Heart right ventricle (tissue), 16 donors: Measurements from ENCODE around the gene CHST13. TPM values are rescaled to one million over a fixed set of nuclear protein-coding genes. Genes with fewer than 3 reads are reported as not detected.

Source experiments
- ATAC-seq, 8 donors: fragments of 200-7000 bp; cut with Tn5 transposase; one replicate each; pipeline ENCODE4 v1.9.1; 2020; ENCODE audit warnings: mild to moderate bottlenecking in 8 of 8, moderate library complexity in 8 of 8, moderate number of reproducible peaks in 1 of 8
- DNase-seq, 2 donors: peaks; one replicate each; pipeline ENCODE4 v3.0.0-alpha.2; 2020
- H3K27ac ChIP-seq, 10 donors: fragments of 200-600 bp; sonication (generic) in 2 of 10; one replicate each; pipeline versions ENCODE4 v1.5.0 to v1.8.0; 2020 to 2022; ENCODE audit warnings: mild to moderate bottlenecking in 3 of 10
- H3K27me3 ChIP-seq, 7 donors: fragments of 200-600 bp; one replicate each; pipeline ENCODE4 v1.8.0; 2021 to 2022; ENCODE audit warnings: mild to moderate bottlenecking in 2 of 7
- H3K36me3 ChIP-seq, 9 donors: fragments of 200-600 bp; sonication (generic) in 1 of 9; one replicate each; pipeline versions ENCODE4 v1.5.0 to v1.8.0; 2020 to 2022; ENCODE audit warnings: mild to moderate bottlenecking in 2 of 9
- H3K4me1 ChIP-seq, 9 donors: fragments of 200-600 bp; sonication (generic) in 1 of 9; one replicate each; pipeline versions ENCODE4 v1.5.0 to v1.8.0; 2020 to 2022; ENCODE audit warnings: mild to moderate bottlenecking in 4 of 9
- H3K4me3 ChIP-seq, 10 donors: fragments of 200-600 bp; sonication (generic) in 2 of 10; one replicate each; pipeline versions ENCODE4 v1.5.0 to v1.8.0; 2020 to 2022; ENCODE audit warnings: mild to moderate bottlenecking in 7 of 10, moderate library complexity in 2 of 10
- H3K9me3 ChIP-seq, 11 donors: fragments of 200-600 bp in 10 of 11; sonication (generic) in 2 of 11; one replicate each; pipeline versions ENCODE4 v1.5.0 to v1.8.0; 2013 to 2022; ENCODE audit warnings: mild to moderate bottlenecking in 2 of 11, control low read depth in 1 of 11, moderate library complexity in 1 of 11
- CTCF ChIP-seq, 9 donors: fragments of 200-600 bp; sonication (generic) in 2 of 9; IDR thresholded peaks; one replicate each; pipeline versions ENCODE4 v1.5.0 to v1.8.0; 2021 to 2022; ENCODE audit warnings: antibody characterized with exemption in 9 of 9, mild to moderate bottlenecking in 5 of 9, moderate library complexity in 1 of 9
- WGBS, 2 donors: extraction: QIAGEN DNeasy Blood & Tissue Kit; methylation state at CpG; one replicate each; pipeline ENCODE4 v1.1.7; 2013; ENCODE audit warnings: inconsistent platforms in 1 of 2; 5-methylcytosine and 5-hydroxymethylcytosine counted together
- intact Hi-C, 10 donors: fragments of 100-400 bp; cut with DNase I; formaldehyde crosslinking; loops; one replicate each; pipeline versions ENCODE4 v1.11.1 to v1.14.2; 2022
- polyA plus RNA-seq, 2 donors: library from polyadenylated mRNA; stranded (reverse); fragments of 200-250 nt; gene quantifications; one replicate each; pipeline ENCODE4 v1.2.3, GENCODE V29; 2013
- total RNA-seq, 10 donors: library from RNA; stranded (reverse); fragmentation: NEBNext Ultra II Directional in 3 of 10; extraction: Animal tissue kit (Norgen Biotek cat#: 25700) in 3 of 10; gene quantifications; one replicate each; pipeline versions ENCODE4 v1.2.1 to v1.2.4, GENCODE V29; 2021 to 2023
- donor health status: Arrhythmogenic right ventricular cardiomyopathy.
- donor health status: ischemic (EF 13 %, LVEDD 7.1; RV severe dilation, severe dysfunction).
- donor health status: healthy with polysubstance abuse.
- donor health status: DM: no; HTN: yes; CAD: no.
- donor health status: DM: no; HTN: no; CAD: no.
- donor health status: ischemic (EF 25% LVEDD 6.9; RV normal size, moderate dysfunction).
- donor health status: ischemic (EF 25% LVEDD 5.7; RV mildly dilated, moderate dysfunction).
- donor health status: healthy.
- donor health status: DM: yes; HTN: yes; CAD: no.
- donor health status: Ischemic cardiomyopathy.
- donor health status: ischemic (EF 35%, LVEDD 5.7; RV mildly dilated, moderate dysfunction).
- donor health status: nonischemic (EF 11% LVEDD 7.7; RV severe dilation, severe dysfunction).
- donor health status: DM: yes; HTN: yes; CAD: no.
- donor health status: PGD.
- donor health status: ischemic (EF 29% LVEDD 5.4; RV normal size, mild dysfunction).
- donor health status: nonischemic (EF 23%, LVEDD 6.1; RV moderate dilation, normal function).

Gene CHST13
- total and polyA plus RNA-seq, 12 donors, result 0.12 to 1.2 (median 0.43) TPM

GRCh38 chr3:126550488-126551051 lies 26.6 kb downstream of the CHST13 start:
- H3K27ac ChIP-seq, result no peak overlapping the region
- H3K36me3 ChIP-seq, result no peaks in the 10 kb centered on the region
- TF ChIP-seq CTCF (IDR thresholded peaks at IDR 0.05), result no peak
- no peak overlapping the region for H3K4me3 ChIP-seq
- WGBS, 2 donors, result 83 to 88% methylated on average over 11 of the region's 11 CpGs
- intact Hi-C loops, result no loop called here
- H3K27me3 ChIP-seq, result peaks cover 0 to 8% (median 0%) of the 10 kb centered on the region in 7 donors
- ATAC-seq, result no peak
- H3K4me1 ChIP-seq, result peaks cover 0 to 5% (median 0%) of the 10 kb centered on the region in 9 donors
- no peaks in the 10 kb centered on the region for H3K9me3 ChIP-seq
- DNase-seq, result no peak

GRCh38 chr3:126551121-126551838 lies 27.3 kb downstream of the CHST13 start:
- intact Hi-C loops, result no loop called here
- no peak for DNase-seq

GRCh38 chr3:126551839-126552687 lies 28.1 kb downstream of the CHST13 start:
- intact Hi-C loops, result no loop called here
- H3K27me3 ChIP-seq, result peaks cover 0 to 5% (median 0%) of the 10 kb centered on the region in 7 donors
- DNase-seq, result no peak
- H3K4me1 ChIP-seq, result peaks cover 0 to 5% (median 0%) of the 10 kb centered on the region in 9 donors
- WGBS, 2 donors, result 74 to 79% methylated on average over 17 of the region's 17 CpGs
- H3K4me3 ChIP-seq, result no peak overlapping the region
- no peaks in the 10 kb centered on the region for H3K36me3 ChIP-seq
- no peak for TF ChIP-seq CTCF (IDR thresholded peaks at IDR 0.05)
- no peaks in the 10 kb centered on the region for H3K9me3 ChIP-seq
- H3K27ac ChIP-seq, result no peak overlapping the region
- peak in 1 of 8 donors; percentile 18 for ATAC-seq

More at GRCh38 chr3:126551121-126551838, 27.3 kb downstream of the CHST13 start:
- Histone ChIP-seq H3K4me3 (no peak overlapping the region), H3K9me3 (no peaks in the 10 kb centered on the region), H3K36me3 (no peaks in the 10 kb centered on the region), H3K4me1 (peaks cover 0 to 5% (median 0%) of the 10 kb centered on the region in 9 donors), H3K27ac (no peak overlapping the region), H3K27me3 (peaks cover 0 to 8% (median 0%) of the 10 kb centered on the region in 7 donors)
- ATAC-seq, result peak in 7 of 8 donors; percentile 30 to 70 (median 53)
- no peak for TF ChIP-seq CTCF (IDR thresholded peaks at IDR 0.05)
- 72 to 81% methylated on average over 13 of the region's 13 CpGs for WGBS, 2 donors

GRCh38 chr3:126552688-126553283 lies 28.8 kb downstream of the CHST13 start:
- peaks cover 0 to 4% (median 0%) of the 10 kb centered on the region in 7 donors for H3K27me3 ChIP-seq
- H3K27ac ChIP-seq, result no peak overlapping the region
- H3K9me3 ChIP-seq, result no peaks in the 10 kb centered on the region
- H3K4me1 ChIP-seq, result peaks cover 0 to 5% (median 0%) of the 10 kb centered on the region in 9 donors
- H3K36me3 ChIP-seq, result no peaks in the 10 kb centered on the region
- WGBS, 2 donors, result 80 to 84% methylated on average over 14 of the region's 14 CpGs
- intact Hi-C loops, result no loop called here
- DNase-seq (no peak), ATAC-seq (peak in 1 of 8 donors; percentile 21)
- TF ChIP-seq CTCF (IDR thresholded peaks at IDR 0.05), result no peak
- H3K4me3 ChIP-seq, result no peak overlapping the region
